ENCODE measurements around the gene RUNX2. TPM values are rescaled to one million over a fixed set of nuclear protein-coding genes. Genes with fewer than 3 reads are reported as not detected.

RUNX2 gene
- polyA plus RNA-seq, 1 donor = 2.5 TPM

DNA sequence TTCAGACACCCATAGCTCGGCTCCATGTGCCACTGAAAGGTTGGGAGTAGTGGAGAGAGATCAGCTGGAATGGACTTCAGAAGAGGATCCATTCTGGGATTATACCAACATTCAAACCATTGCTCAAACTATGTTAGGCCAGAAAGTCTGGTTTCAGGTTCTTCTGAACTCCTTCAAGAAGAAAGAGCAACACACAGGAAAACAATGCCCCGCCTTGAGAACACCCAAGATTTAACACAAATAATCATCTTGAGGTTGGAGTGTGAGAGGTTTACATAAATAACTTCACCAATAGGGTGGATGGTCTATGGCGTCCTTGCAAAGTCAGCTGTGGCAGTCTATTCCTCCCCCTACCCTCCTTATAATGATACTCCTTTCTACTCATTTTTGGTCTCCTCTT, 261.2 kb downstream of the RUNX2 start:
- no peak for DNase-seq

DNA sequence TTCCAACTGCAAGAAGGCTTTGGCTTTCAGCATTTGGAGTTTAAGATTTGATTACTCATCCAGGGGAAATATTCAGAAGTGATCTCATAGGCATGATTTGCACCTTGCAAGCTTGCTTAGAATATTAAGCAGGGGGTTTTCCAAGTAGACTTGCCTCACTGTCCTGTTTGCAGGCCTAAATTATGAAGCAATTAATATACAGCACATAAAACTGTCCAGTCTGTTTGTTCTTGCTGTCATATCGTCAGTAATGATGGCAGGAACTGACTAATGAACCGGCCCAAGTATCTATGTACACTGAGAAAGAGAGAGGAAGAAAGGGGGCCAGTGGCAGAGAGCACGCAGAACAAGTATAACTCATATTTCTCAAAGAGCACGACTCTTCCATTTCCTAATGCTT, 262.1 kb downstream of the RUNX2 start:
- no peak for DNase-seq

DNA sequence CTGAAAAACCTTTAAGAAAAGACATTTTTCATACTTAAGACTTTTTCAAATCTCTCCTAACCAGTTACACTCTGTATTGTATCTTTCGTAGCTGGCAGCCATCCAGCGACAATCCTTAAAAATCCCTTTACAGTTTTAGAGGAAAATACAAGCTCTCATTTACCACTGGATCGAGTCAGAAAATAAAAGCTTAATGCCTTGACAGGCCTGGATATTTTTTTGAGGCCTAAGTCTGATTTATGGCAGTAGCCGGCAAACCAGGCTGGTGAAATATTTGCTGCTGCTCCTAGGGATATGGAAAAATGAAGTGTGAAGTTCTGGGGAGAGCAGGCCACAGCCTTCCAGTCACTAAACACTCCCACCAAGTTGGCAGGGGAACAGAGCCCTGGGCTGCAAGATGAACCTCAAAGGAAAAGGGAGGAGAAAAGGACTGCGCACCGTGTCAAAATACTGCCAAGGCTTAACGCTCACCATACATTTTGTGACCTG, 262.6 kb downstream of the RUNX2 start:
- no peak for DNase-seq

DNA sequence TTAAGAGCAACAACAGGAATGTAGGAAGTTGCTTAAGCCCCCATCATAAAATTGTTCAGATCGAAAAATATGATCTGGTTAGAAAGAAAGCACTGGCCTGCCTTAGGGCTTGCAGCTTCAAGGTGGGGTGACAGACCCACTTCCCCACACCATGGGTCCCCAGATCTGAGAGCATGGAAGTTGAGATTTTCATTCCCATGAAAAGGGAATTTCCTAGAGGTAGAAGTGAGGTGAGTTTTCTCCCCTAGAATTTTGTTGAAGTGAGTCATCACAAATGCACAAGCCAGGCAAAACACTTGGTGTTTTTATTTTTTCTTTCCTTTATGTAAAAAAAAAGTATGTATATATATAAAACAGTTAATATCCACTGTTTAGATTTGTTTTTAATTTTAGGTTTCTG, 263.2 kb downstream of the RUNX2 start:
- DNase-seq = no peak

DNA sequence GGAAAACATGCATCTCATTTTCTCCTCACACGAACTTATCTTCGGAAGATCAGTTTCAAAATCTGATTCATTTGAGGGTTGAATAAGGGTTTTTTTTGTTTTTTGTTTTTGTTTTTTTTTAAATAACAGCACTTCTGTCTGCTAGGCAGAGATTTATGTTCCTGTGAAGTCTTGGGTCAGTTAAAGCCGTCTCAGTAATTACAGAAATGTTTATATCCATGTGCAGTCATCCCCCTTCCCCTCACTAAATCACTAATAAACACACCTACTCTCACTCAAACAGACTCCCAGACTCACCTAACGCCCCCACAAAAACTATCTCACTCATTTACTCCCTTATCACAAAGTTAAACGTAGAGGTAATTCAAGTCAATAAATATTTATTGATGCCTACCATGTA, 263.8 kb downstream of the RUNX2 start:
- no peak for DNase-seq

DNA sequence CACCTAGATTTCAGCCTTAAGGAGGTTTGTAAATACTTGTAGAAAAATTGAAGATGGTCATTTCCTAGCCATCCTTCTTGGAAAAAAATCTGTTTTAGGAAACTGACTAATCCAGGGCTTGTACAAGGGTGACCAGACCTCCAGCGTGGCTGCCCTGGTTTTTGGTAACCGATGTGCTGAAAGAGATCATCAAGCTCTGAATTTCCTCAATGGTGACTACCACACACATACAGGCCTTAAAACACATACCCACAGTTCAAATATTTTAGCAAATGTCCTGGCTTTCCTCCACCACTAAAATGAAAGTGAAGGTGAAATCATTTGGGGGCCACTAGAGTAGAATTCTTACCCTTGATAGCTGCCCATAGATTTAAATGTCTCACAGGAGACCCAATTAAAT, 264.9 kb downstream of the RUNX2 start:
- no peak for DNase-seq

DNA sequence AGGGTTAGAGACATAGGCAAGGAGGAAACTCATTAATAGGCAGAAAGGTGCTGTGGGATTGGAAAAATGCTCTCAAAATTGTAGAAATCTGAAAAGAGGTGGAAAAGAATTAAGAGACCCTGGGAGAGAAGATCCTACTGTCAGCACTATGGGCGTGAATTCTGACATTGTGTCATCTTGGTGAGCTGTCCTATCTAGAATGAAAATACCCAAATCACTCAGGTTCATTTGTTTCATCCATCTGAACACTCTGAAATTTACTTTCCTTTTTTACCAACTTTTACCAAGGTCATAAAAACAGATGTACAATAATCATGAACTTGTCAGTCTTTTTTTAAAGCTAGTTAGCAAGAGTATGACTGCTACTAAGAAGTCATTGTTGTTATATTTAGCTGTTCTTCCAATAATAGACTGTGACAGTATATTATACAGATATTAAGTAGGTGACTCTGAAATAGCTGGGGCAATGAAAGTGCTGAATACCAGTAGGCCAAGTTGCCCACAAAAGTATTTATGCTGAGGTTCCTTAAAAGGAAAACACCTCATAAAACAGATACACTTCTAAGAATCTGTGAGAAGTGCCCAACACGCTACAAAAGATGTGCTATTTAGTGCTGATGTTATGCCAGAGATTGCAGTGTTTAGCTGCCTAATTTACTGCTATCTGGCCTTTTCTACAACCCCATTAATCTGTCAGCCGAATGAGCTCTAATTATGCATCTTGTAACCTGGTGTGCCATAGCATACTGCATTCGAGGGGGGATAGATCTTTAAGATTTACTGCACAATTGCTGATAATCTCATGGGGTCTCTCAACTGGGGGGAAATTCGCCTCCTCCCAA, 267.1 kb downstream of the RUNX2 start:
- DNase-seq = no peak

DNA sequence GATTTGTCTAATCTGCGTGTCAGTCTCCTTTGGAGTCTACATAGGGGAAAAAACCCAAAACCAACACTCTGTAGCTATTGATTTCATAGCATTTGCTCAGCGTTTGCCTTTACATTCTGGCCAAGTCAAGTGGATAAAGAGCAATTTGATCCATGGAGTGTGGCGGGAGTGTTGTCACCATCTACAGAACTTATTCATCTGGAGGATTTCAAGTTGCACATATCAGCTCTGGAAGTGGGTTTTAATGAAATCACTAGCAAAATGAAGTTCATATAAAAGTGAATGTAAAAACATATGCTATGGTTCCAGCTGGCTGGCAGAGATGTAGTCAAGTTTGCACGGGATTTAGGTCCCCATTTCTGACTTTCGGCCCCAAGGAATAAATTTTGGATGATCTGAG, 269.3 kb downstream of the RUNX2 start:
- DNase-seq = no peak

DNA sequence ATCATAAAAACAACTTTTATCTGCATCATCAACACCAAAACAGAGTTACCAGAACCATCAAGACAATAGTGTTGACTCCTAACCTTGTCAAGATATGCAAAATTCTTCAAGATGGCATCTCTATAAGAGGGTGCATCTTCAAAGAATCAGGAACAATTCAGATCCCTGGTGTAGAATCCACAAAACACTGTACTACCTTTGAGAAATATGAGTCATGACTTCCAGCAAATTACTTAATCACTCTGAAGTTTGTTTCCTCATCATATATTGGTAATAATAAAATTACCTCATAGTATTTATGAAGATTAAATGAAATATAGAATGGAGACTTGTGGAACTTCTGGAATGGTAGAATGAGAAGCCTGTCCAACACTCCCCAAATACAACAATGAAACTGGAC, 270.9 kb downstream of the RUNX2 start:
- DNase-seq = no peak

DNA sequence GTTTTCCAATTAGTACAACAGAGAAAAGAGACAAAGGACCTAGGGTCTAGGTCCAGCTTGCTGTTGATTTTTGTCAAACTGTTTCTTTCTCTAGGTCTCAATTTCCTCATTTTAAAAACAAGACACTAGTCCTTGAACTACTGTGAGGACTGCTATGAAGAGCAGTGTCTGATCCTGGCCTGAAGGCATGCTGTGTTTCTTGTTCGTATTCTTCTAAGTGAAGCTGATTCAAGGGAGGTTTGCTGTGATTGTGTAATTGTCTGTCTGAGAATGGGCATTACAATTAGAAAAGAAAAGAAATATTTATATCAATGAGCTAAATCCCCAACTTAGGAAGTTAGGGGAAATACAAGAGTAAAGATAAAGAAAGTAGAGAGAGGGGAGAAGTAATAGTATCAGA, 277.8 kb downstream of the RUNX2 start:
- no peak for DNase-seq

DNA sequence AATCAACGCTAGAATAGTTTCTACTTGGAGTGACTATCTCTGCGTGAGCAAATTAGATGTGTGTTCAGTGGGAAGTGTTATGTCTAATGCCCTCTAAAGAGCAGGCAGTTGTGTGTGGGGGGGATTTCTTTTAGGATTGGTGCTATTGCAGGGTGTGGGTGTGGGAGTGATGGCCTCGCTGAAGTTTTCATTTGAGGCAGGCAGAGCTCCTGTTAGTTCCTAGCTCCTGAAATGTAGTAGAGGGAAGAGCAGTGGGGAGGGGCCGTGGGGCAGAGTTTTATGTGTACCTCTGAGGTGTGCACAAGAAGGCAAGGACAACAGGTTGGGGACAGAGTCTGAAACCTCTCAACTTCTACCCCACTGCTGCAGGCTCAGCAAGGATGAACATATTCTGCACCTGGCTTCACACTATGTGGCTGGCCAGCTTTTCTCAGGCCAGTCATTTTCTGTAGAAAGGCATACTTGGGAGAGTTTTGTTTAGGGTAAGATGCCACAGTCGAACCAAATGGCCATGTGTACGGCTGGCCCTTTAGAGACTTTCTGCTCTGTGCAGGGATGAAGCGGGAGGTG, 278.8 kb downstream of the RUNX2 start:
- no peak for DNase-seq

DNA sequence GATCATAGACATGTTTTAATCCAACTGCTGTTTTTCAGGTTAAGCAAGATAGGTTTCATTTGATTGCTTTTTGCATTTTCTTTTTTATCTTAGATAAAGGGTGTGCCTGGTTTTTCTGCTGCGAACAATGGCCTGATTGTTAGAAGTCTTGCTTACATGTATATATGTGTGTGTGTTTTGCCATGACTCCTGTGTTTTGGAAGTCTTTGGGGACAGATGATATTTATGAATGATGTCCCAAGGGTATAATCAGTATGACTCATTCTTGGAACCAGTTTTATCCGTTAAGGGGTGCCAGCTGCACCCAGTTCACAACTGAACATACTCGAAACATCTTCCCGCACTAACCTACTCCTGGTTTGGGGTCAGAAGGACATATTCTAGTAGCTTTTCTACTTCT, 279.7 kb downstream of the RUNX2 start:
- no peak for DNase-seq

DNA sequence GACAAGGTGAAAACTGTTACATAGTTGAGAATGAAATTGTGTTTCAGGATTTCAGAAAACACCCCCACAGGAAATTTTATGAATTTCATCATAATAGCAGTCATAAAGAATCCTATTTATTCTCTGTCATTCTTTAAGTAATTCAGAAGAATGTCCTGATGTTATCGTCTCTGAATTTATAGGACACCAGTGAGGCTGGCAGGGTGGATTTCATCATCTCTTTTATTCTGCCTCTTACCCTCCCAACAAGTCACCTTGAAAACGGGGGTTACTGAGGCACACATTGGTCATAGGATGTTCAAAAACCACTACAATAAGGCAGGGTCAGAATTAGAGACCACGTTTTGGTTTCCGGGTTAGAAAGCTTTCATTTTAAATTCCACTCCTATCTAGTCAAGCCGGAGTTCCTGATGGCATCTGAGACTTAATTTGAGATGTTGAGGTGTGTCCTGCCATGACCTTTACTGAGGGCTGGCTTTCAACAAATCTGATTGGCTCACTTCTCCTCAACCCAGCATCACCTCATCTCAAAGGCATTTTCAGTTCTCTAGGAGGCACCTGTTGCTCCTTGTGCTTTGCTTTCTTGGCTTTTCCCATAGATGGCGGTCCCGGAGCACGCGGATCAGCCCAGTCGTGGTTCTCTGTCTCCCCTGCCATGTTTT, 280.3 kb downstream of the RUNX2 start:
- no peak for DNase-seq

DNA sequence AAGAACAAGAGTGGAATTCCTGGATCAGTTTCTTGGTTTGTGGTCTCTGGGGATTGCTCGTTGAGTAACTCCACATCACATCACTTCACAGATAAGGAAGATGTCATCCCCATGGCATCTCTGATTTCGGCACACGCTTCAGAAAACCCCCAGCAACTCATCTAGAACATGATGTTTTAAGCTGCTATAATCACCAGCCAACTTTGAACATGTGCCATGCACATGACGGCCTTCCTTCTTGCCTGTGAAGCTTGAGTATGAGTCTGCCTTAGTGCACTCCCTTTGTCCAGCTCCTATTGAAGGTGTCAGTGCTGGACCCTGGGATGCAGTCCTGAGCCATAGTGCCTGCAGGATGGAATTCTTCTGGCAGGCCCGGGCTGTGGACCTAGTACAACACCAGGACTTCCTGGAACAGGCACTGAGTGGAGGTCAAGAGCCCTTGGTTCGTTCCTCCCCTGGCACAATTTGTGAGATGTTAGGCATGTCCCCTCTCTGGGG, 281.1 kb downstream of the RUNX2 start:
- DNase-seq = no peak

DNA sequence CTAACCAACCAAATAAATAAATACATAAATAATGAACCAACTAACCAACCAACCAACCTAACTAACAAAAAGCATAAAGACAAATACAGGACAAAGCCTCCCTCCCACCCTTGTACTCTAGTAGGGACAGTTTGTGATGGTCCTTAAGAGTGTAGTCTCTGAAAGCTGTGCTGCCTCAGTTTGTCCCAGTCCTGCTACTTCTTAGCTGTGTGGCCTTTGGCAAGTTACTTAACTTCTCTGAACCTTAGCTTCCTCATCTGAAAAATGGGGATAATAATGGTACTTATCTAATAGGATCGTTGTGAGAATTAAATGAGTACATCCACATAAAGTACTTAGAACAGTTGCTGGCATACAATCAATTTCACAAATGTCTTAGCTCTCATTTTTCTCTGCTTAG, 282.2 kb downstream of the RUNX2 start:
- DNase-seq = no peak

DNA sequence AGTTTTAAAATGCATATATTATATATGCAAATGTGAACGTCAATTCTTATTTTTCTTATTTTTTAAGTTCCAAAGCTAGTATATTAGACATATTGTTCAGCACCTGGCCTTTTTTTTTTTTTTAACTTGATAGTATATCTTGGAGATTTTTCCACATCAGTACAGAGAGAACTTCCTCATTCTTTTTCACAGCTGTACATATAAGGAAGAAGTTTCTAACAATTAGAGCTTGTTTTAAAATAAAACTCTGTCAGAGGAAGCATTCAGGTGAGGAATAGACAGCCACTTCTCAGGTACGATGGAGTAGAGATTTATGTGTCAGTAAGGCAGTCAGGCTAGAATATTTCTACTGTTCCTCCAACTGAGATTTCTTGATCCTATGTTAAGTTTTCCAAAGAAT, 282.7 kb downstream of the RUNX2 start:
- no peak for DNase-seq

DNA sequence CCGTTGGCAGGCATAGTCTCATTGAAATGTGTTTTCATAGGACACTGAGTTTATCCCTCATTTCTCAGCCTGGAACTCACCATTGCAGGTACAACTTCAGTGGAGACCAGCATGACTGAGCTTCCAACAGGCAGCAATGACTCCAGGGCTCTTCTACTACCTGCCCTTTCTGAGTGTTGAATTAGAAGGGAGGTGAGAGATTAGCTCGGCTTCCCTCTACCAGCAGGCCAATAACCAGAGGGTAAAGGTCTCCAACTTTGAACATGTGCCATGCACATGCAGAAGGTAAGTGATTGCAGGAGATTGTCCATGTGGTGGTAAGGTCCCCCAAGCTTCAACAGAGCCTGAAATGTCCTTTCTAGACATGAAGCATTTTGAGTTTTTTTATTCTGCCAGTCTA, 283.4 kb downstream of the RUNX2 start:
- no peak for DNase-seq

DNA sequence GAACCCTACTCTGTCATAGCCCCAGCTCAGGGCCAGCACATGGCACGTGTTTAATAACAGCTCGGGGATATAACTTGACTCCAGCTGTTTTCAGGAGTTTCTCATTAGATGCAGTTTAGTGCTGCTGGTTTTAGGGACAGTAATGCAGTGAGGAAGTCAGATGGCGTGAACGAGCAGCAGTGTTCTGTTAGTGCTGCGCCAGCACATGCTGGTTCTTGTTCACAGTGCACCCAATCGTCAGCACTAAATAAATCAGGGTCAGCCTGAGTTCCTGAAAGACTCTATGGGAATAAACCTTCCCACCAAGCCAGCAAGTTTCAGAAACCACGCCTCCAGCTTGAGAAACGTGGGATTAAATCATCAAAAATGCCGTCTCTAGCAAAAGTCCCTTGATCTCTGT, 285.5 kb downstream of the RUNX2 start:
- DNase-seq = no peak

DNA sequence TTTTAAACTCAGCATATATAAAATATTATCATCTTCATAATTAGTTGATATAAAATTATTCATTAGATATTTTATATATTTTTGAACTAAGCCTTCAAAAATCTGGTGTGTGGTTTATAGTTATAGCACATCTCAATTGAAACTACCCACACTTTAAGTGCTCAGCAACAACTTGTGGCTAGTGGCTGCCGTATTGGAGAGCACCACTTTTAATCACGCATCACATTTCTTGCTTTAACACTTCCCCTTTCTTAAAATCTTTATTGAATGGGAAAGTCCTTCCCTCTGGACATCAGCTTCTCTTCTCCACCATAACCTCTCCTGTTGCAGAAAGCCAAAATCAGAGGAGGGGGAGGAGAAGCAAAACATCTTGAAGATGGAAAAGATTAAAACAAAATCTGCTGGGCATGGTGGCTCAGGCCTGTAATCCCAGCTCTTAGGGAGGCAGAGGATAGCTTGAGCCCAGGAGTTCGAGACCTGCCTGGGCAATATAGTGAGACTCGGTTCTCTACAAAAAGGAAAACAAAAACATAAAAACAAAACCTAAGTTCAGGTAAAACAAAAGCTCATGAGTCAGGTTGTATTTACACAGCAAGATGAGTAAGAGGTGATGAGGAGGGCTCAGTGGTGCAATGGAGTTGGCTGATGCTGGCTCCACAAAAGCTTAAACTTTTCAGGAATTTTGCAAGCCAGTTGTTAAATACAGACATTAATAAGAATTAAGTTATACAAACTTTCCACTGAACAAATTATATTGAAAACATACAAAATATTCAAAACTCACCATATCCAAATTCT, 286.6 kb downstream of the RUNX2 start:
- no peak for DNase-seq

DNA sequence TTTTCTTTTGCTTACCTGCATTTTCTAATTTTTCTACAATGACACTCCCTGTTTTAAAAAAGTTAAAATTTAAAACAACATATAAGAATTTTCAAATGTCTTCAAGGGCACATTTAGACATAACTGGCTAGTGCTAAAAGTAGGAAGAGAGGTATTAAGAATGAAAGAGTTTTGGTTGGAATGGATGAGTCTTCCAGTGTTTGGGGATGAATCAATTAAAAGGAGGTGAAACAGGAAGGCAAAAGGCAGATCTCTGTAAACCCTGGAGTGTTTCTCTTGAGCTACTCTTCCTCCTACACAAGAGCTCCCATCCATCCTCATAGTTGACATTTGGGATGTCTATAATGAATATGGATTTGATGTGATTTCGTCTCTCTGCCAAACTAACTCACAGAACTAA, 288.1 kb downstream of the RUNX2 start:
- DNase-seq = no peak

DNA sequence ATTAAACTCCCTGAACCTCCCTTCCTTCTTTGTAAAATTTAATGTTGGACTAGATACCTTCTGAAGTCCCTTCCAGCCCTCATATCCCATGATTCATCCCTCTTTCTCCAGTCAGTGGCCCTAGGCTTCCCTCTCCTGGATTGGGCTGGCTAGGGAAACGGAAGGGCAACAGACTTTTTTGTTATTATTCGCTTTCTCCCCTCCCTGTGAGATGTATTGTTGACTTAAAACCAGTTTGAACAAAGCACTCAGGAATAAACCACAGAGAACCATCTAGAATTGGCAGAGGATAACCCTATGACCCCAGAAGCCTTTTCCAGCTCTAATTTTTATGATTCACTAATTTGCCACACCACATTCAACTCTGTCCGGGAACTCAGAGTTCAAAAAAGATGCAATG, 289.3 kb downstream of the RUNX2 start:
- no peak for DNase-seq

DNA sequence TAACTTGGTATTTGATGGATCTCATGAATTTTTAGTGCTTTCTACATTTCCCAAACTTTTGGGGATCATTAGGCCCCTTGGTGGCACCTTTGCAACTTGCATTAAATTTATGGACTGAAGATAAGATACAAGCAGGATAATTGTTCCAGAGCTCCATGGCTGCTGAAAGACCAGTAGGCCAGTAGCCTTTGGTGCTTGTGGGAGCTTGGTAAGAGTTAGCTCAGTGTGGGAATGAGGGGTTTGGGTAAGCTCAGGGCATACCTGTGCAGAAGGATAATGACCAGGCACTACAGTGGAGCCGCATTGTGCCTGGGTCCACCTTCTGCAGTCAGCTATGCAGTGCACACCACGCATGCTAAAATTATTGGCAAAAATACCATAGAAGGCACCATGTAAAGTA, 290.1 kb downstream of the RUNX2 start:
- DNase-seq = no peak
